ENCODE data around the gene DISC1.
"Not testable (repeated sequence)": the region's sequence is repeated elsewhere in the genome, so short reads cannot be mapped to it uniquely, and the experiment has no call there.

The DISC1 gene

DNA sequence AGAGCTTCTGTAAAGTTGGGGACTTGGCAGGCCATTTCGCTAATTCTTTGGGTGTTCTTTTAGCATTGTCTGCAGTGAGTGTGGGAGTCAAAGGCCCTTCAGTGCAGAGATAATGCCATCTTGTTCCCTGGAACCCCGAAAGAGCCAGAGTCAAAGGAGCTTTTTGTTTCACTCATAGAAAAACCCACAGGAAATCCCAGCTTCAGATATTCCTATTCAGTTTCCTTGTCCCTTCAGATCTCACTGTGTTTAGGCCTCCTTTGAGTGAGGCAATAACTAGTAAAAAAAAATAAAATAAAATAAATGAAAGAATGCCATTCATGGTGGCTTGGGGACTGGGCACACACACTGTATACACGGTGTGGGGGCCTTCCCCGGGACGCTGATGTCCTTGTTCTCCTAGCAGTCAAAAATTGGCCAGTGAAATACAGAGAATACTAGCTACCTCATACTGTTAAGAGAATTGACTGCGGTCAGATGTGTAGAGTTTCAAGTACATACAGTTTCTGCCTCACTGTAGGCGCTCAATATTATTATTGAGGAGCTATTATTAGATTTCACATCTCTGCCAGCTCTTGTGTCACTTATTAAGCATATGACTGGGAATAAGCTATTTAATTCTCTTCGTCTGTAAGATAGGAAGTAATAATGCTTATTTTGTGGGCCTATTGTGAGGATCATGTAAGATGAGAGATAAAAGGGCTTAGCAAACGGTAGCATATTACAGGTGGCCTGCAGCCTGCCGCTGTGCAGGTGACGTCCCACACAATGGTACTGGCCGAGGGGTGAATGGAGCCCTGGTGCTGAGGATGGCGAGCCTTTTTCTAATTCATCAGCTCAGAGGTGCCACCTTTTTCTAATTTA, 16.7 kb downstream of the DISC1 start:
- Histone ChIP-seq H3K27ac (ENCODE audit: low read depth, low read length) (no peak overlapping the region), H3K36me3 (ENCODE audit: low read length) (no peaks in the 10 kb centered on the region), H3K79me2 (ENCODE audit: insufficient read depth, low read length) (no peaks in the 10 kb centered on the region)

DNA sequence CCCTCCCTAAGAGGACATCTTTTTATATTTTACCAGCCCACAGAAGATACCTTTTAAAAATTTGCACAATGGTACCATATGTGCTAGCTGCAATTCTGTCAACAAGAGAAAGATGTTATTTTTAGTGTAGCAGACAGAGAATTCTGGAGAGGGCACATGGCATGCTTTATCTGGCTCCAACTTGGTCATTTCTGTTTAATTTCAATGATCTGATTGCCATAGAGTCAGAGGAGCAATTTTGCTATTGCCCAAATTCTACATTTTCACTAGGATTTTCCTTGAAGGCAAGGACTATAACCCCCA, 17.3 kb downstream of the DISC1 start:
- Histone ChIP-seq H3K9me2 (replicated peaks; ENCODE audit: insufficient read depth, low read length) (no peaks in the 10 kb centered on the region), H2AFZ (ENCODE audit: low read depth, low read length, severe bottlenecking) (no peak overlapping the region), H3K27ac (ENCODE audit: low read depth, low read length) (no peak overlapping the region), H3F3A (ENCODE audit: insufficient read depth) (no peaks in the 10 kb centered on the region), H3K27me3 (ENCODE audit: low read length) (no peaks in the 10 kb centered on the region), H3K36me3 (ENCODE audit: low read length) (no peaks in the 10 kb centered on the region), H3K79me2 (ENCODE audit: insufficient read depth, low read length) (no peaks in the 10 kb centered on the region), H3K9ac (ENCODE audit: low read length) (no peak overlapping the region), H3K9me3 (ENCODE audit: insufficient read depth, low read length) (no peaks in the 10 kb centered on the region), H3K4me2 (ENCODE audit: low read depth, low read length, poor library complexity, severe bottlenecking) (no peak overlapping the region), H3K4me3 (ENCODE audit: insufficient read depth, low read length, poor library complexity, severe bottlenecking) (no peak overlapping the region), H4K20me1 (ENCODE audit: low read depth, low read length) (no peaks in the 10 kb centered on the region)
- TF ChIP-seq, protein P1, sequence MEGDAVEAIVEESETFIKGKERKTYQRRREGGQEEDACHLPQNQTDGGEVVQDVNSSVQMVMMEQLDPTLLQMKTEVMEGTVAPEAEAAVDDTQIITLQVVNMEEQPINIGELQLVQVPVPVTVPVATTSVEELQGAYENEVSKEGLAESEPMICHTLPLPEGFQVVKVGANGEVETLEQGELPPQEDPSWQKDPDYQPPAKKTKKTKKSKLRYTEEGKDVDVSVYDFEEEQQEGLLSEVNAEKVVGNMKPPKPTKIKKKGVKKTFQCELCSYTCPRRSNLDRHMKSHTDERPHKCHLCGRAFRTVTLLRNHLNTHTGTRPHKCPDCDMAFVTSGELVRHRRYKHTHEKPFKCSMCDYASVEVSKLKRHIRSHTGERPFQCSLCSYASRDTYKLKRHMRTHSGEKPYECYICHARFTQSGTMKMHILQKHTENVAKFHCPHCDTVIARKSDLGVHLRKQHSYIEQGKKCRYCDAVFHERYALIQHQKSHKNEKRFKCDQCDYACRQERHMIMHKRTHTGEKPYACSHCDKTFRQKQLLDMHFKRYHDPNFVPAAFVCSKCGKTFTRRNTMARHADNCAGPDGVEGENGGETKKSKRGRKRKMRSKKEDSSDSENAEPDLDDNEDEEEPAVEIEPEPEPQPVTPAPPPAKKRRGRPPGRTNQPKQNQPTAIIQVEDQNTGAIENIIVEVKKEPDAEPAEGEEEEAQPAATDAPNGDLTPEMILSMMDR (IDR thresholded peaks at IDR 0.05; ENCODE audit: insufficient read depth, low read length, poor library complexity, severe bottlenecking) = no peak
- no peak for TF ChIP-seq EZH2phosphoT487 (conservative IDR thresholded peaks at IDR 0.05; ENCODE audit: low read length)

More for the DNA sequence above, 16.7 kb downstream of the DISC1 start:
- Histone ChIP-seq H3F3A (ENCODE audit: insufficient read depth) (no peaks in the 10 kb centered on the region), H2AFZ (ENCODE audit: low read depth, low read length, severe bottlenecking) (no peak overlapping the region), H3K9ac (ENCODE audit: low read length) (no peak overlapping the region), H3K4me3 (ENCODE audit: insufficient read depth, low read length, poor library complexity, severe bottlenecking) (no peak overlapping the region), H3K27me3 (ENCODE audit: low read length) (no peaks in the 10 kb centered on the region), H3K9me2 (replicated peaks; ENCODE audit: insufficient read depth, low read length) (no peaks in the 10 kb centered on the region), H4K20me1 (ENCODE audit: low read depth, low read length) (no peaks in the 10 kb centered on the region), H3K9me3 (ENCODE audit: insufficient read depth, low read length) (no peaks in the 10 kb centered on the region), H3K4me2 (ENCODE audit: low read depth, low read length, poor library complexity, severe bottlenecking) (no peak overlapping the region)
- TF ChIP-seq, protein P1 (IDR thresholded peaks at IDR 0.05; ENCODE audit: insufficient read depth, low read length, poor library complexity, severe bottlenecking) = no peak
- TF ChIP-seq EZH2phosphoT487 (conservative IDR thresholded peaks at IDR 0.05; ENCODE audit: low read length) = no peak

DNA sequence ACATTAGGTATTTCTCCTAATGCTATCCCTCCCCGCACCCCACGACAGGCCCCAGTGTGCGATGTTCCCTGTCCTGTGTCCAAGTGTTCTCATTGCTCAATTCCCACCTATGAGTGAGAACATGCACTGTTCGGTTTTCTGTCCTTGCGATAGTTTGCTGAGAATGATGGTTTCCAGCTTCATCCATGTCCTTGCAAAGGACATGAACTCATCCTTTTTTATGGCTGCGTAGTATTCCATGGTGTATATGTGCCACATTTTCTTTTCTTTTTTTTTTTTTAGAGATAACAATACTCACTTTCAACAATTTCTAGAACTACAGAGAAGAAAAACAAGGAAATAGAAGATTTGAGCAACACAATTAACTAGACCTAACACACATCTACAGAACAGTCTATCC, 19.0 kb downstream of the DISC1 start:
- not testable (repeated sequence) for H2AFZ ChIP-seq (ENCODE audit: low read depth, low read length, severe bottlenecking); H3F3A ChIP-seq (ENCODE audit: insufficient read depth); H3K27ac ChIP-seq (ENCODE audit: low read depth, low read length); H3K9ac ChIP-seq (ENCODE audit: low read length); H3K4me3 ChIP-seq (ENCODE audit: insufficient read depth, low read length, poor library complexity, severe bottlenecking); H4K20me1 ChIP-seq (ENCODE audit: low read depth, low read length); H3K4me2 ChIP-seq (ENCODE audit: low read depth, low read length, poor library complexity, severe bottlenecking); H3K36me3 ChIP-seq (ENCODE audit: low read length); H3K9me3 ChIP-seq (ENCODE audit: insufficient read depth, low read length); H3K27me3 ChIP-seq (ENCODE audit: low read length); H3K79me2 ChIP-seq (ENCODE audit: insufficient read depth, low read length); H3K9me2 ChIP-seq (replicated peaks; ENCODE audit: insufficient read depth, low read length)

DNA sequence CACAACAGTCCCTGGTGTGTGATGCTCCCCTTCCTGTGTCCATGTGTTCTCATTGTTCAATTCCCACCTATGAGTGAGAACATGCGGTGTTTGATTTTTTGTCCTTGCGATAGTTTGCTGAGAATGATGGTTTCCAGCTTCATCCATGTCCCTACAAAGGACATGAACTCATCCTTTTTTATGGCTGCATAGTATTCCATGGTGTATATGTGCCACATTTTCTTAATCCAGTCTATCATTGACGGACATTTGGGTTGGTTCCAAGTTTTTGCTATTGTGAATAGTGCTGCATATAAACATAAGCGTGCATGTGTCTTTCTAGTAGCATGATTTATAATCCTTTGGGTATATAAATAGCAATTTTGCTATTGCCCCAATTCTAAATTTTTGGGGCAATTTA, 19.6 kb downstream of the DISC1 start:
- not testable (repeated sequence) for H3F3A ChIP-seq (ENCODE audit: insufficient read depth); H3K9me2 ChIP-seq (replicated peaks; ENCODE audit: insufficient read depth, low read length); H3K27ac ChIP-seq (ENCODE audit: low read depth, low read length)

DNA sequence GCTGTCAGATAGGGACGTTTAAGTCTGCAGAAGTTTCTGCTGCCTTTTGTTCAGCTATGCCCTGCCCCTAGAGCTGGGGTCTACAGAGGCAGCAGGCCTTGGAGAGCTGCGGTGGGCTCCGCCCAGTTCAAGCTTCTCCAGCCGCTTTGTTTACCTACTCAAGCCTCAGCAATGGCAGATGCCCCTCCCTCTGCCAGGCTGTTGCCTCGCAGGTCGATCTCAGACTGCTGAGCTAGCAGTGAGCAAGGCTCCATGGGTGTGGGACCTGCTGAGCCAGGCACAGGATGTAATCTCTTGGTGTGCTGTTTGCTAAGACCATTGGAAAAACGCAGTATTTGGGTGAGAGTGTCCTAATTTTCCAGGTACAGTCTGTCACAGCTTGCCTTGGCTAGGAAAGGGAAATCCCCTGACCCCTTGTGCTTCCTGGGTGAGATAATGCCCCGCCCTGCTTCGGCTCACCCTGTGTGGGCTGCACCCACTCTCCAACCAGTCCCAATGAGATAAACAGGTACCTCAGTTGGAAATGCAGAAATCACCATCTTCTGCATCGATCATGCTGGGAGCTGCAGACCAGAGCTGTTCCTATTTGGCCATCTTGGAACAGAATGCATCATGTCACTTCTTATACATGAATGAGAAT, 25.2 kb downstream of the DISC1 start:
- H3K9me3 ChIP-seq (ENCODE audit: insufficient read depth, low read length); H3K4me2 ChIP-seq (ENCODE audit: low read depth, low read length, poor library complexity, severe bottlenecking); H4K20me1 ChIP-seq (ENCODE audit: low read depth, low read length); H2AFZ ChIP-seq (ENCODE audit: low read depth, low read length, severe bottlenecking); H3K9ac ChIP-seq (ENCODE audit: low read length); H3K79me2 ChIP-seq (ENCODE audit: insufficient read depth, low read length); H3K27ac ChIP-seq (ENCODE audit: low read depth, low read length); H3K9me2 ChIP-seq (replicated peaks; ENCODE audit: insufficient read depth, low read length); H3K27me3 ChIP-seq (ENCODE audit: low read length); H3K4me3 ChIP-seq (ENCODE audit: insufficient read depth, low read length, poor library complexity, severe bottlenecking); H3K36me3 ChIP-seq (ENCODE audit: low read length); H3F3A ChIP-seq (ENCODE audit: insufficient read depth): not testable (repeated sequence)

More for the DNA sequence above, 19.6 kb downstream of the DISC1 start:
- H3K27me3 ChIP-seq (ENCODE audit: low read length); H4K20me1 ChIP-seq (ENCODE audit: low read depth, low read length); H3K9ac ChIP-seq (ENCODE audit: low read length); H3K79me2 ChIP-seq (ENCODE audit: insufficient read depth, low read length); H3K4me2 ChIP-seq (ENCODE audit: low read depth, low read length, poor library complexity, severe bottlenecking); H2AFZ ChIP-seq (ENCODE audit: low read depth, low read length, severe bottlenecking); H3K9me3 ChIP-seq (ENCODE audit: insufficient read depth, low read length); H3K36me3 ChIP-seq (ENCODE audit: low read length); H3K4me3 ChIP-seq (ENCODE audit: insufficient read depth, low read length, poor library complexity, severe bottlenecking): not testable (repeated sequence)
